GM21526 (cell line): ENCODE measurements around the gene KIAA1755.
"Not testable (repeated sequence)": the region's sequence is repeated elsewhere in the genome, so short reads cannot be mapped to it uniquely, and the experiment has no call there.

Source experiments
- ATAC-seq: cut with Tn5 transposase; IDR thresholded peaks from one replicate; pipeline ENCODE4 v1.9.1; 2021; ENCODE audit warnings: moderate library complexity; ENCODE audit not compliant: unreplicated experiment, low FRiP score

Gene KIAA1755

GRCh38 chr20:38267901-38268514 is 7.5 kb upstream of the KIAA1755 start:
- ATAC-seq = no peak

- ATAC-seq = no peak
These were observed 6.8 kb upstream of the KIAA1755 start for GRCh38 chr20:38267296-38267695.

GRCh38 chr20:38266426-38266825 is 5.9 kb upstream of the KIAA1755 start:
- no peak for ATAC-seq

GRCh38 chr20:38262931-38263330 is 2.4 kb upstream of the KIAA1755 start:
- no peak for ATAC-seq

GRCh38 chr20:38261054-38261390 is 487 bp upstream of the KIAA1755 start:
- no peak for ATAC-seq

GRCh38 chr20:38260025-38260377 is 534 bp downstream of the KIAA1755 start:
- no peak for ATAC-seq

- no peak for ATAC-seq
These were observed 1.9 kb downstream of the KIAA1755 start for GRCh38 chr20:38258545-38259215.

- no peak for ATAC-seq
These were observed 3.6 kb downstream of the KIAA1755 start for GRCh38 chr20:38256966-38257365.

- no peak for ATAC-seq
These were observed 4.5 kb downstream of the KIAA1755 start for GRCh38 chr20:38256021-38256420.

- ATAC-seq = no peak
These were observed 5.1 kb downstream of the KIAA1755 start for GRCh38 chr20:38255393-38255792.

GRCh38 chr20:38254621-38255020 is 5.9 kb downstream of the KIAA1755 start:
- not testable (repeated sequence) for ATAC-seq

GRCh38 chr20:38253571-38253970 is 7.0 kb downstream of the KIAA1755 start:
- no peak for ATAC-seq

GRCh38 chr20:38252292-38253288 is 7.9 kb downstream of the KIAA1755 start:
- no peak for ATAC-seq

- not testable (repeated sequence) for ATAC-seq
These were observed 9.1 kb downstream of the KIAA1755 start for GRCh38 chr20:38251441-38251840.

- no peak for ATAC-seq
These were observed 9.9 kb downstream of the KIAA1755 start for GRCh38 chr20:38250609-38251008.

GRCh38 chr20:38249536-38250310 is 10.8 kb downstream of the KIAA1755 start:
- ATAC-seq = no peak

- ATAC-seq = no peak
These were observed 12.4 kb downstream of the KIAA1755 start for GRCh38 chr20:38248133-38248532.

GRCh38 chr20:38247725-38248124 is 12.8 kb downstream of the KIAA1755 start:
- ATAC-seq = not testable (repeated sequence)

GRCh38 chr20:38247166-38247509 is 13.4 kb downstream of the KIAA1755 start:
- ATAC-seq = no peak

GRCh38 chr20:38246357-38247165 is 14.0 kb downstream of the KIAA1755 start:
- no peak for ATAC-seq
